CD14-positive monocyte (primary cell): ENCODE data around the gene VMAC. TPM values are rescaled to one million over a fixed set of nuclear protein-coding genes. Genes with fewer than 3 reads are reported as not detected.

Source experiments
- DNase-seq, 3 donors: peaks; one replicate each; pipeline ENCODE4 v3.0.0-alpha.2; 2011 to 2022
- H2AFZ ChIP-seq: 2 replicates; pipeline ENCODE4 v1.6.0; 2012; ENCODE audit warnings: mild to moderate bottlenecking, low read depth, low read length, inconsistent platforms; ENCODE audit not compliant: insufficient read depth, poor library complexity, severe bottlenecking
- H3K27ac ChIP-seq, 2 donors: 1 replicate in 1 of 2; 2 replicates in 1 of 2; pipeline ENCODE4 v1.5.1; 2012 to 2013; ENCODE audit warnings: low read length in 2 of 2, control low read depth in 1 of 2, inconsistent platforms in 1 of 2, low read depth in 1 of 2, mild to moderate bottlenecking in 1 of 2
- H3K27me3 ChIP-seq, 2 donors: one replicate each; pipeline versions ENCODE4 v1.6.0 to v1.6.1; 2011 to 2013; ENCODE audit warnings: low read length in 2 of 2; ENCODE audit not compliant: control insufficient read depth in 2 of 2, insufficient read depth in 2 of 2
- H3K36me3 ChIP-seq, 2 donors: replicated peaks in 1 of 2; 1 replicate in 1 of 2; 2 replicates in 1 of 2; pipeline versions ENCODE4 v1.5.1 to v1.6.1; 2012 to 2013; ENCODE audit warnings: low read length in 2 of 2, control low read depth in 1 of 2, inconsistent platforms in 1 of 2, mild to moderate bottlenecking in 1 of 2; ENCODE audit not compliant: insufficient read depth in 2 of 2, control insufficient read depth in 1 of 2
- H3K4me1 ChIP-seq, 2 donors: 1 replicate in 1 of 2; 2 replicates in 1 of 2; pipeline versions ENCODE4 v1.5.1 to v1.6.1; 2012 to 2013; ENCODE audit warnings: low read length in 2 of 2, control low read depth in 1 of 2, inconsistent platforms in 1 of 2, mild to moderate bottlenecking in 1 of 2, moderate library complexity in 1 of 2; ENCODE audit not compliant: insufficient read depth in 2 of 2, control insufficient read depth in 1 of 2
- H3K4me2 ChIP-seq: replicated peaks from 2 replicates; pipeline ENCODE3; 2012; ENCODE audit warnings: low read length, moderate library complexity, mild to moderate bottlenecking; ENCODE audit not compliant: poor library complexity, severe bottlenecking; ENCODE audit errors: extremely low read depth
- H3K4me3 ChIP-seq, 3 experiments: fragments of 200-600 bp in 1 of 3; sonication (generic) in 1 of 3; replicated peaks in 1 of 3; 1 replicate in 2 of 3; 2 replicates in 1 of 3; pipeline ENCODE4 v1.5.1; 2011 to 2013; ENCODE audit warnings: low read length in 3 of 3, mild to moderate bottlenecking in 3 of 3, control low read depth in 2 of 3, low read depth in 2 of 3, inconsistent platforms in 1 of 3, moderate library complexity in 1 of 3
- H3K79me2 ChIP-seq: 2 replicates; pipeline ENCODE4 v1.6.0; 2012; ENCODE audit warnings: mild to moderate bottlenecking, control low read depth, inconsistent platforms, low read length, moderate library complexity; ENCODE audit not compliant: insufficient read depth
- H3K9ac ChIP-seq: 2 replicates; pipeline ENCODE4 v1.6.0; 2017; ENCODE audit warnings: low read length, mild to moderate bottlenecking; ENCODE audit not compliant: insufficient read depth, poor library complexity, severe bottlenecking
- H3K9me3 ChIP-seq, 2 donors: replicated peaks in 1 of 2; 1 replicate in 1 of 2; 2 replicates in 1 of 2; pipeline versions ENCODE4 v1.5.1 to v1.6.1; 2012 to 2013; ENCODE audit warnings: low read length in 2 of 2, control low read depth in 1 of 2; ENCODE audit not compliant: control insufficient read depth in 1 of 2, insufficient read depth in 1 of 2
- H4K20me1 ChIP-seq: 2 replicates; pipeline ENCODE4 v1.6.0; 2012; ENCODE audit warnings: mild to moderate bottlenecking, low read length, control low read depth, moderate library complexity; ENCODE audit not compliant: insufficient read depth
- H3K27ac Mint-ChIP-seq, 7 donors: one replicate each; pipeline ENCODE4 v1.8.0; 2020; ENCODE audit warnings: mild to moderate bottlenecking in 7 of 7, mixed read lengths in 7 of 7, moderate library complexity in 6 of 7, inconsistent platforms in 2 of 7
- H3K27me3 Mint-ChIP-seq, 3 donors: one replicate each; pipeline ENCODE4 v1.8.0; 2021 to 2022; ENCODE audit warnings: low read depth in 3 of 3, mild to moderate bottlenecking in 3 of 3, mixed read lengths in 3 of 3, moderate library complexity in 3 of 3, inconsistent platforms in 1 of 3
- H3K36me3 Mint-ChIP-seq, 2 donors: one replicate each; pipeline ENCODE4 v1.8.0; 2020; ENCODE audit warnings: mixed read lengths in 2 of 2, inconsistent platforms in 1 of 2, mild to moderate bottlenecking in 1 of 2
- H3K4me1 Mint-ChIP-seq: one replicate; pipeline ENCODE4 v1.8.0; 2020; ENCODE audit warnings: mild to moderate bottlenecking, mixed read lengths
- H3K4me3 Mint-ChIP-seq, 2 donors: one replicate each; pipeline ENCODE4 v1.8.0; 2020; ENCODE audit warnings: mild to moderate bottlenecking in 2 of 2, mixed read lengths in 2 of 2, moderate library complexity in 1 of 2
- H3K9me3 Mint-ChIP-seq, 7 donors: one replicate each; pipeline ENCODE4 v1.8.0; 2020 to 2022; ENCODE audit warnings: mixed read lengths in 7 of 7, mild to moderate bottlenecking in 6 of 7, moderate library complexity in 6 of 7, inconsistent platforms in 2 of 7
- CTCF ChIP-seq: fragments of 200-600 bp; IDR thresholded peaks from one replicate; pipeline ENCODE4 v1.8.0; 2022; ENCODE audit warnings: antibody characterized with exemption, mild to moderate bottlenecking
- WGBS: methylation state at CpG from one replicate; pipeline ENCODE4 v1.1.5; 2013; ENCODE audit warnings: missing lambda C conversion rate; ENCODE audit not compliant: insufficient coverage; 5-methylcytosine and 5-hydroxymethylcytosine counted together
- intact Hi-C, 2 donors: fragments of 100-400 bp; cut with micrococcal nuclease; formaldehyde crosslinking; loops; one replicate each; pipeline versions ENCODE4 v1.15.0 to v1.15.1; 2023
- polyA plus RNA-seq, 3 donors: library from polyadenylated mRNA; depleted of rRNA in 1 of 3; unstranded in 2 of 3; stranded (reverse) in 1 of 3; fragments of 300-500 nt in 2 of 3; fragments of >200 nt in 1 of 3; fragmentation: Illumina TruSeq in 2 of 3; gene quantifications; 1 replicate in 2 of 3; 2 replicates in 1 of 3; pipeline ENCODE4 v1.2.3, GENCODE V29; 2012 to 2021

The VMAC gene
- polyA plus RNA-seq, 3 donors, result 3.1 to 13.0 (median 4.3) TPM

GRCh38 chr19:5957170-5957569, 52.5 kb downstream of the VMAC start:
- intact Hi-C loops, result no loop called here
- Histone ChIP-seq H3K4me3 (no peak overlapping the region), H3K79me2 (peaks cover 100% of the 10 kb centered on the region), H4K20me1 (peaks cover 97% of the 10 kb centered on the region), H2AFZ (no peak overlapping the region), H3K27me3 (no peaks in the 10 kb centered on the region), H3K36me3 (peaks cover 3 to 37% of the 10 kb centered on the region in 2 donors), H3K9me3 (no peaks in the 10 kb centered on the region), H3K4me2 (no peak overlapping the region), H3K4me1 (peaks cover 32 to 35% of the 10 kb centered on the region in 2 donors), H3K27ac (no peak overlapping the region), H3K9ac (no peak overlapping the region)
- Mint-ChIP-seq H3K27me3 (peaks cover 0 to 5% (median 0%) of the 10 kb centered on the region in 3 donors), H3K4me3 (no peak overlapping the region), H3K36me3 (peaks cover 16 to 18% of the 10 kb centered on the region in 2 donors), H3K9me3 (no peaks in the 10 kb centered on the region), H3K27ac (peak overlapping the region in 1 of 7 donors; percentile 26), H3K4me1 (peaks cover 50% of the 10 kb centered on the region)
- TF ChIP-seq CTCF, result no peak
- 87% methylated on average over 9 of the region's 10 CpGs for WGBS
- no peak for DNase-seq

GRCh38 chr19:5958074-5958850, 53.6 kb downstream of the VMAC start:
- H3K27ac ChIP-seq, result peak overlapping the region in 1 of 2 donors; percentile 16
- WGBS, result 85% methylated on average over 16 of the region's 21 CpGs
- no peak for DNase-seq
- H3K4me2 ChIP-seq, result no peak overlapping the region
- peaks cover 0 to 2% (median 0%) of the 10 kb centered on the region in 3 donors for H3K27me3 Mint-ChIP-seq
- H3K9me3 Mint-ChIP-seq, result no peaks in the 10 kb centered on the region
- no peaks in the 10 kb centered on the region for H3K9me3 ChIP-seq
- H3K36me3 Mint-ChIP-seq, result peaks cover 16 to 18% of the 10 kb centered on the region in 2 donors
- no peak overlapping the region for H3K9ac ChIP-seq
- peaks cover 100% of the 10 kb centered on the region for H3K79me2 ChIP-seq
- H3K36me3 ChIP-seq, result peaks cover 3 to 37% of the 10 kb centered on the region in 2 donors
- intact Hi-C loops, result no loop called here
- TF ChIP-seq CTCF, result no peak
- H3K27me3 ChIP-seq, result no peaks in the 10 kb centered on the region
- H3K4me1 ChIP-seq, result peaks cover 30 to 35% of the 10 kb centered on the region in 2 donors
- H4K20me1 ChIP-seq, result peaks cover 97% of the 10 kb centered on the region
- no peak overlapping the region for H2AFZ ChIP-seq
- peak overlapping the region in 2 of 7 donors; percentile 32 to 38 for H3K27ac Mint-ChIP-seq
- H3K4me1 Mint-ChIP-seq, result peaks cover 50% of the 10 kb centered on the region
- H3K4me3 ChIP-seq, result no peak overlapping the region
- H3K4me3 Mint-ChIP-seq, result no peak overlapping the region
